ENCODE data around the gene PIMREG.

DNA sequence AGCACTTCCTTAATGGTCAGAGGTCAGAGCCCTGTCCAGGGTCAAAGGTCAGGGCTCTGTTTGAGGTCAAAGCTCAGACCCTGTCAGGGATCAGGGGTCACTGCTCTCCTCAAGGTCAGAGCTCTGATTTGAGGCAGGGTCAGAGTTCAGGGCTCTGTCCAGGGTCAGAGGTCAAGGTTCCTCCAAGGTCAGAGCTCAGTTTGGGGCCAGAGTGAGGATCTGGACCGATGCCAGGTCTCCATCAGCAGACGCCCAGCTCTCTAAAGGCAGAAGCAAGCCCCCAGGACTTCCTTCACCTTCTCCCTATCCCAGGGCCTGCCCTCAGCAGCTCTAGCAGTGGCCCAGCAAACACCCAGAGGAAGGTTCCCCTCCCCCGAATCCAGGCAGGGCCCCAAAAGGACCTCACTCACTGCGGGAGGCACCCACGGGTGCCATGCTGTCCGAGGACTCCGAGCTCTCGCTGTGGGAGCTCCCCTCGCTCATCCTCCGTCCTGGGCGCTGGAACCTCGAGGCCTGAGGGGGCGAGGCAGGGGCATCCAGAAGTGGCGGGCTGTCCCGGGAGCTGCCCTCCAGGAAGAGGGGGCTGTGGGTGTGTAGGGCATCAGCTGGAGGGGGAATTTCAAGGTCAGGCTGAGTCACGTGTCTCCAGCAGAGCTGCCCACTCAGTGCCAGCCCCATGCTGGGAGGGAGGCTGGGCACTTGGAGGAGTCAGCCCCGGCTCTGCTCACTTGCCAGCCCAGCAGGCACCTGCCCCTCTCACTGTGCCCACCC lies 26.7 kb downstream of the PIMREG start:
- TF ChIP-seq, protein P1, sequence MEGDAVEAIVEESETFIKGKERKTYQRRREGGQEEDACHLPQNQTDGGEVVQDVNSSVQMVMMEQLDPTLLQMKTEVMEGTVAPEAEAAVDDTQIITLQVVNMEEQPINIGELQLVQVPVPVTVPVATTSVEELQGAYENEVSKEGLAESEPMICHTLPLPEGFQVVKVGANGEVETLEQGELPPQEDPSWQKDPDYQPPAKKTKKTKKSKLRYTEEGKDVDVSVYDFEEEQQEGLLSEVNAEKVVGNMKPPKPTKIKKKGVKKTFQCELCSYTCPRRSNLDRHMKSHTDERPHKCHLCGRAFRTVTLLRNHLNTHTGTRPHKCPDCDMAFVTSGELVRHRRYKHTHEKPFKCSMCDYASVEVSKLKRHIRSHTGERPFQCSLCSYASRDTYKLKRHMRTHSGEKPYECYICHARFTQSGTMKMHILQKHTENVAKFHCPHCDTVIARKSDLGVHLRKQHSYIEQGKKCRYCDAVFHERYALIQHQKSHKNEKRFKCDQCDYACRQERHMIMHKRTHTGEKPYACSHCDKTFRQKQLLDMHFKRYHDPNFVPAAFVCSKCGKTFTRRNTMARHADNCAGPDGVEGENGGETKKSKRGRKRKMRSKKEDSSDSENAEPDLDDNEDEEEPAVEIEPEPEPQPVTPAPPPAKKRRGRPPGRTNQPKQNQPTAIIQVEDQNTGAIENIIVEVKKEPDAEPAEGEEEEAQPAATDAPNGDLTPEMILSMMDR (IDR thresholded peaks at IDR 0.05; ENCODE audit: low read length), result no peak
- TF ChIP-seq EZH2 (IDR thresholded peaks at IDR 0.05; ENCODE audit: borderline replicate concordance, low read length), result no peak

All from OCI-LY1 (cell line).